HepG2 (cell line): ENCODE measurements around the gene ZFPM1. TPM values are rescaled to one million over a fixed set of nuclear protein-coding genes. Genes with fewer than 3 reads are reported as not detected.

Experiments
- CC2D1A ChIP-seq: sonication (generic); formaldehyde crosslinking; IDR thresholded peaks from 2 replicates; pipeline ENCODE4 v1.8.1; 2023; ENCODE audit warnings: mild to moderate bottlenecking, missing genetic modification reagents
- FOXM1 ChIP-seq: sonication (generic); formaldehyde crosslinking; IDR thresholded peaks from 2 replicates; pipeline ENCODE4 v1.5.0; 2020; ENCODE audit warnings: missing genetic modification reagents
- HNF1A ChIP-seq, 2 experiments: sonication (generic) in 1 of 2; formaldehyde crosslinking in 1 of 2; IDR thresholded peaks; 2 replicates each; pipeline versions ENCODE4 v1.4.0 to v1.6.1; 2016 to 2020; ENCODE audit warnings: borderline replicate concordance in 1 of 2, low read depth in 1 of 2, mild to moderate bottlenecking in 1 of 2, missing genetic modification reagents in 1 of 2
- HNF4A ChIP-seq: sonication (generic); formaldehyde crosslinking; IDR thresholded peaks from 2 replicates; pipeline ENCODE4 v1.4.0; 2020; ENCODE audit warnings: missing genetic modification reagents
- HNRNPL ChIP-seq: fragments of 200-400 bp; formaldehyde crosslinking; IDR thresholded peaks from 2 replicates; pipeline ENCODE4 v1.6.1; 2017; ENCODE audit warnings: mild to moderate bottlenecking, low read depth, low read length
- IKZF4 ChIP-seq: sonication (generic); formaldehyde crosslinking; IDR thresholded peaks from 2 replicates; pipeline ENCODE4 v1.5.1; 2020; ENCODE audit warnings: borderline replicate concordance, mild to moderate bottlenecking, low read depth, missing genetic modification reagents; ENCODE audit errors: not compliant biosample characterization
- KLF13 ChIP-seq: sonication (generic); formaldehyde crosslinking; IDR thresholded peaks from 2 replicates; pipeline ENCODE4 v1.4.0; 2020; ENCODE audit warnings: mild to moderate bottlenecking, missing genetic modification reagents
- MED8 ChIP-seq: sonication (generic); formaldehyde crosslinking; IDR thresholded peaks from 2 replicates; pipeline ENCODE4 v1.8.1; 2023; ENCODE audit warnings: mild to moderate bottlenecking, missing genetic modification reagents; ENCODE audit not compliant: insufficient replicate concordance
- NCOA1 ChIP-seq: sonication (generic); formaldehyde crosslinking; IDR thresholded peaks from 2 replicates; pipeline ENCODE4 v1.9.0; 2021; ENCODE audit warnings: missing genetic modification reagents
- NRL ChIP-seq: sonication (generic); formaldehyde crosslinking; IDR thresholded peaks from 2 replicates; pipeline ENCODE4 v1.5.0; 2020; ENCODE audit warnings: missing genetic modification reagents, mild to moderate bottlenecking, moderate library complexity, borderline replicate concordance
- PATZ1 ChIP-seq: sonication (generic); formaldehyde crosslinking; IDR thresholded peaks from 2 replicates; pipeline ENCODE4 v1.4.0; 2020; ENCODE audit warnings: missing genetic modification reagents
- THAP9 ChIP-seq: sonication (generic); formaldehyde crosslinking; IDR thresholded peaks from 2 replicates; pipeline ENCODE4; 2020; ENCODE audit warnings: missing genetic modification reagents, mild to moderate bottlenecking, borderline replicate concordance
- ZNF17 ChIP-seq: sonication (generic); formaldehyde crosslinking; IDR thresholded peaks from 2 replicates; pipeline ENCODE4 v1.5.0; 2020; ENCODE audit warnings: mild to moderate bottlenecking, missing genetic modification reagents
- ZNF556 ChIP-seq: sonication (generic); formaldehyde crosslinking; IDR thresholded peaks from 2 replicates; pipeline ENCODE4 v1.4.0; 2020; ENCODE audit warnings: mild to moderate bottlenecking, missing genetic modification reagents, borderline replicate concordance
- ZNF850 ChIP-seq: sonication (generic); formaldehyde crosslinking; conservative IDR thresholded peaks from 2 replicates; pipeline ENCODE4 v1.9.0; 2021; ENCODE audit warnings: mild to moderate bottlenecking, missing genetic modification reagents
- ZSCAN21 ChIP-seq: sonication (generic); formaldehyde crosslinking; IDR thresholded peaks from 2 replicates; pipeline ENCODE4 v1.8.0; 2022; ENCODE audit warnings: mild to moderate bottlenecking, missing genetic modification reagents, moderate library complexity, borderline replicate concordance
- polyA plus RNA-seq, 8 experiments: library from polyadenylated mRNA; depleted of rRNA in 3 of 8; stranded (reverse) in 7 of 8; unstranded in 1 of 8; fragments of >200 nt; fragmentation: Illumina TruSeq in 4 of 8; extraction: Trizol in 4 of 8; gene quantifications; 2 replicates each; pipeline versions ENCODE4 v1.2.1 to v1.2.3, GENCODE V29; 2011 to 2016; ENCODE audit warnings: low read depth in 4 of 8, missing spikeins in 1 of 8, mixed read lengths in 1 of 8; ENCODE audit not compliant: insufficient read depth in 1 of 8
- total RNA-seq, 5 experiments: library from RNA; depleted of rRNA; stranded (reverse); fragments of >200 nt; fragmentation: Illumina TruSeq; extraction: Trizol; gene quantifications; 2 replicates each; pipeline ENCODE4 v1.2.3, GENCODE V29; 2016; ENCODE audit warnings: low read depth in 1 of 5

ZFPM1 gene
- total and polyA plus RNA-seq, 2 of the 13 experiments (the other 11 are each of a cell fraction or from before 2014, with no cell fraction given): 1.3 to 3.8 TPM

- TF ChIP-seq ZNF556 (CRISPR knock-in tag): peak; percentile 45; the same call in 1 of the 2 replicates
- no peak for TF ChIP-seq FOXM1 (CRISPR knock-in tag)
- TF ChIP-seq PATZ1 (CRISPR knock-in tag): peak; percentile 90
- no peak for TF ChIP-seq CC2D1A
- TF ChIP-seq HNF4A: peak; percentile 95
- no peak for TF ChIP-seq ZNF850 (CRISPR knock-in tag)
- peak; percentile 96 for TF ChIP-seq MED8 (CRISPR knock-in tag)
- TF ChIP-seq NCOA1: no peak
- TF ChIP-seq ZSCAN21: 0 out of 2 replicates have a peak, but pooled peaks have one; percentile 73
- TF ChIP-seq IKZF4 (CRISPR knock-in tag): peak; percentile 44
- TF ChIP-seq KLF13 (CRISPR knock-in tag): peak; percentile 33; the same call in 1 of the 2 replicates
- no peak; the same call in 1 of the 2 replicates for TF ChIP-seq THAP9
- TF ChIP-seq HNF1A (IDR thresholded peaks at IDR 0.05; ENCODE audit: low read depth): no peak
- peak; percentile 75 for TF ChIP-seq HNF1A (CRISPR knock-in tag; IDR thresholded peaks at IDR 0.05; ENCODE audit: borderline replicate concordance)
- peak; percentile 67 for TF ChIP-seq NRL (CRISPR knock-in tag)
- TF ChIP-seq ZNF17 (CRISPR knock-in tag): no peak
- peak; percentile 96 for TF ChIP-seq HNRNPL
These were observed 56.0 kb downstream of the ZFPM1 start (continued) for GRCh38 chr16:88508868-88509748.
